ENCODE results near the gene CPLX4.
"Not testable (repeated sequence)": the region's sequence is repeated elsewhere in the genome, so short reads cannot be mapped to it uniquely, and the experiment has no call there.

CPLX4 gene

DNA sequence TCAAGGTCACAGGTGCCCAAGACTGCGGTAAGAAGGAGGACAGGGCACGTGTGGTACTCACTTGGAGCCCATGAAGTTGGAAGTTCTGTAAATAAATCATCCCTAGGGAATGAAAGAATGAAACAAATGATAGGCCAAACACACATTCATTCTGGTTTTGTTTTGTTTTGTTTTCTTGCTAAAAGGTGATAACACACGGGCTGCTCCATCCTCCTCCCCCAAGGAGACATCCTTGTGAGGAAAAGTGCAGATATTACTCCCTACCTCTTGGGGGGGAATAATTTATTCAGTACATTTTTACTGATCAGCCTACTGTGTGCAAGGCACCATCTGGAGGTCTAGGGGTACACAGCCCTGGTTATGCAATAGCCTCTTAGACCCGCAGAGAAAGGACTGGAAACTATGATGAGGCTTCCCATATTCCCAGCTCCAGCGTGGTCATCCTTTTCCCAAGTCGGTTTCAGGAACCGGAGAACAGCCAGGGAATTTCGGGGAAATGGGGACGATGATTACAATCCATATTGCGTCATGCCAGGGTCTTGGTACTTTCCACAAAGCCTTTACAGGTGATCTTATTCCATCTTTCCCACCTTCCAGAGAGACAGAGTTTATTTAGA lies 51.5 kb downstream of the CPLX4 start:
- H3K27ac ChIP-seq: no peak overlapping the region
- TF ChIP-seq, protein P1, sequence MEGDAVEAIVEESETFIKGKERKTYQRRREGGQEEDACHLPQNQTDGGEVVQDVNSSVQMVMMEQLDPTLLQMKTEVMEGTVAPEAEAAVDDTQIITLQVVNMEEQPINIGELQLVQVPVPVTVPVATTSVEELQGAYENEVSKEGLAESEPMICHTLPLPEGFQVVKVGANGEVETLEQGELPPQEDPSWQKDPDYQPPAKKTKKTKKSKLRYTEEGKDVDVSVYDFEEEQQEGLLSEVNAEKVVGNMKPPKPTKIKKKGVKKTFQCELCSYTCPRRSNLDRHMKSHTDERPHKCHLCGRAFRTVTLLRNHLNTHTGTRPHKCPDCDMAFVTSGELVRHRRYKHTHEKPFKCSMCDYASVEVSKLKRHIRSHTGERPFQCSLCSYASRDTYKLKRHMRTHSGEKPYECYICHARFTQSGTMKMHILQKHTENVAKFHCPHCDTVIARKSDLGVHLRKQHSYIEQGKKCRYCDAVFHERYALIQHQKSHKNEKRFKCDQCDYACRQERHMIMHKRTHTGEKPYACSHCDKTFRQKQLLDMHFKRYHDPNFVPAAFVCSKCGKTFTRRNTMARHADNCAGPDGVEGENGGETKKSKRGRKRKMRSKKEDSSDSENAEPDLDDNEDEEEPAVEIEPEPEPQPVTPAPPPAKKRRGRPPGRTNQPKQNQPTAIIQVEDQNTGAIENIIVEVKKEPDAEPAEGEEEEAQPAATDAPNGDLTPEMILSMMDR (IDR thresholded peaks at IDR 0.05): no peak
- no peak for TF ChIP-seq ZFX (IDR thresholded peaks at IDR 0.05; ENCODE audit: borderline replicate concordance)

DNA sequence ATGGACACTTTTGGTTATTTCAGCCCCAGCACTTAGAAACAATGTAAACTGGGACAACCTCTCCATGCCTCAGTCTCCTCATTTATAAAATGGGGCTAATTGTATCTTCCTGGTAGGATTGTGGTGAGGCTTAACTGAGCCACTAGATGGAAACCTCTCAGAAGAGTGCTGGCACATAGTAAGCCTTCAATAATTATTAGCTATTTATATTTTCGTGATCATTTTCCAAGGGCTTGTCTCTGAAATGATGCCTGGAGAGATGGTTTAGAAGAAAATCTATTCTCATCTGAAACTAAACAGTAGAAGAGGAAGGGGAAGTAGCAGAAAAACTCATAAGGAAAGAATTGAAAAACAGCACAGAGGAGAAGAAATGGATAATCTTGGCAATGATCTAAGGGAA lies 52.0 kb downstream of the CPLX4 start:
- TF ChIP-seq, protein P1 (IDR thresholded peaks at IDR 0.05): no peak
- TF ChIP-seq ZFX (IDR thresholded peaks at IDR 0.05; ENCODE audit: borderline replicate concordance): no peak
- no peak overlapping the region for H3K27ac ChIP-seq

DNA sequence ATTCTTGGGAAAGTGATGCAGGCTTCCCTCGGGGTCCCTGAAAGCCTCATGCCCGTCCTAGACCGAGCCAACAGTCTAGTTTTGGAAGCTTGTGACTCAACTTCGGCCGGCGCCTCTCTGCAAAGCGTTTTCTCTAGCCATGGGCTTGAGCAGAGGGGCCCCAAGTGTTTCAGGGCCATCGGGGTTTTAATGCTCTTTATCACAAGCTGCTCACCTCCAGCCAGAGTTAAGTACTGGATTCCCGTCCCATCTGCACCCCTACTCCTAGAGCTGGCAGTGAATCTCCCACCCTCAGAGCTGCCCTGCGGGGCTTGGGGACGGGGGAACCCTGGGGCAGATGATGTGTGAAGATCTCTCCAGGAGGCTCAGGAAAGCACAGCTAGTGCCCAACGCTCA lies 52.5 kb downstream of the CPLX4 start:
- no peak overlapping the region for H3K27ac ChIP-seq
- no peak for TF ChIP-seq ZFX (IDR thresholded peaks at IDR 0.05; ENCODE audit: borderline replicate concordance)
- TF ChIP-seq, protein P1 (IDR thresholded peaks at IDR 0.05): no peak

DNA sequence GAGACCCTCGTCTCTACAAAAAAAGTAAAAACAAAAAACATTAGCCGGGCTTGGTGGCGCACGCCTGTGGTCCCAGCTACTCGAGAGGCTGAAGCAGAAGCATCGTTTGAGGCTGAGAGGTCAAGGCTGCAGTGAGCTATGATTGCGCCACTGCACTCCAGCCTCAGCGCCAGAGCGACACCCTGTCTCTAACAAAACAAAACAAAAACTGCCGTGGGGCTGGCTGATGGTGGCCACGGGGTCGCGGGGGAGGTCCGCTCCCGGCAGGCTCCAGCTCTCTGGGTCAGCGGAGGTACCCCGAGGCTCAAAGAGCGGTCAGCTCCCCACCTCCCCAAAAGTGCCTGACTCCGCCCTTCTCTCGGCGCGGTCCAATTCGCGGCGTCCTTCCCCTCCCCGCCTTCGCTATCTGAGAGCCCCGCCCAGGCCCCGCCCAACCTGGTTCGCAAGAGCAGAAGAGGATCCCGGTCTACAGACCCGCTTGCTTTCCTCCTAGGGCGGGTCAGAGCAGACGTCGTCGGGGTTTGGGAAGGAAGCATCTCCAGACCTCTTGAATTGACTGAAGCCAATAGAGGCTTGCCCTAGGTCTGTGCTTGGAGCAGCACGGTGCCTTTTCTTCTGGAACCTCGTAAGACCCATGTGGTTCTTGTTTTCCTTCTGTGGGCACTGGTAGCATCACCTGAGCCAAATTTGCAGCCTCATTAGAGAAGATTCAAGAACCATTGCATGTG lies 53.0 kb downstream of the CPLX4 start:
- TF ChIP-seq ZFX (IDR thresholded peaks at IDR 0.05; ENCODE audit: borderline replicate concordance): no peak
- no peak overlapping the region for H3K27ac ChIP-seq

DNA sequence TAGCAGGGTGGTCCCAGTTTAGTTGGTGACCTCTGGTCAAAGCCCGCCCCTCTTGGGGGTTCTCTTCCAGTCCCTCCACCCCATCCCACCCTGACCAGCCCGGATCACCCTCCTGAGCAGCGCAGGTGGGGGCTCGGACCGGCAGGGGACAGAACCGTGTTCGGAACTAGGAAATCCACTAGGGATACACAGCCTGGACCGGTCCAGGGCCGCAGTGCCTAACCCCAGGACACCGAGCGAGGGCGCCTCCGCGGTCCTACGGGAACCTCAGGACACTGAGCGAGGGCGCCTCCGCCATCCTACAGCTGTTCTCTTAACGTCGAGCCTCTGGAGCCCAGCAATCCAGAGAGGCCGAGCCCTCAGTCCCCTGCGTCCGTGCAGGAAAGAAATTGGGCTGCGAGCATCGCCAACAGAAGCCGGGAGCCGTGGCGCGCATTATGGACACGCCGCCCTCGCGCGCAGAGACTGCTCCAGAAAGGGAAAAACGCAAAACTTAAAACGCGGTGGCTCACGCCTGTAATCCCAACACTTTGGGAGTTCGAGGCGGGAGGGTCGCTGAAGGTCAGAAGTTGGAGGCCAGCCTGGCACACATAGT lies 53.7 kb downstream of the CPLX4 start:
- no peak overlapping the region for H3K27ac ChIP-seq

DNA sequence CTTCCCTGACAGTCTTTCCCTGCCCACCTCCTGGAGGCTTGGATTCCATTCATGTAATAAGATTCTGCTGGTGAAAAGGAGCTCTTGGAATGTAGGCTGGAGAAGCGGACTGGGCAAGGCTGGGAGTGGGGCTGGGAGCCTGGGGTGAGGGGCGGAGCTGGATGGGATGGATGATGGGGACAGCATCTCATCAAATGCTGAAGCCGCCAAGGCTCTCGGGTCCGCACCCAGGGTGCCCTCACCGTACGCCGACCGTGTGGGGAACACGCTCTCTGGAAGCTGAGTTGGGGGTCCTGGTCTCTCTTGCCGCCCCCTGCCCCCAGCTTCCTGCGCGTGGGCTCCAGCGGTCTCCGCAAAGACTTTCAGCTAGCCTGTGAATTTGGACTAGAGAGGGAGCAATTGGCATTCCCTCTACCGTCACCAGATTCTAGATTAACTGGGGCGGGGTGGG lies 54.3 kb downstream of the CPLX4 start:
- no peak for TF ChIP-seq ZFX (IDR thresholded peaks at IDR 0.05; ENCODE audit: borderline replicate concordance)
- TF ChIP-seq, protein P1 (IDR thresholded peaks at IDR 0.05): no peak
- no peak overlapping the region for H3K27ac ChIP-seq

More for the DNA sequence above, 53.7 kb downstream of the CPLX4 start:
- no peak for TF ChIP-seq ZFX (IDR thresholded peaks at IDR 0.05; ENCODE audit: borderline replicate concordance)
- TF ChIP-seq, protein P1 (IDR thresholded peaks at IDR 0.05): no peak

DNA sequence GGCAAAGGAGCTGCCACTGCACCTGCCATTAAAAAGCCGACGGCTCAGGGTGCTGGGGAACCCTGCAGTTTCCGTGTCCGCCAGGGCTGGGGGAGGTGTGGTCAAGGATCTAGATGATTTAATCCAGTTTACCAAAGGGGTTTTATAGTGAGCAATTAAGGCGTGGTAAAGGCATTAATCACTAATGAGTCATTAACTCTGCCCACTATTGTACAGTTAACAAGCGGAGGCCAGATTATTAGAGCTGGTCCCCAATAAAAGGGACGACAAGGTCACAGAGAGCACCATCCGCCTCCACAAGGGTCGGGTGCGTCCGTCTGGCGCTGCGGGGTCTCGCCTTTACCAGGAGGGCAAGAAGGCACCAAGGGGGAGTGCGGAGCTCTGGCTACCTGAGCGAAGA lies 54.8 kb downstream of the CPLX4 start:
- no peak for TF ChIP-seq ZFX (IDR thresholded peaks at IDR 0.05; ENCODE audit: borderline replicate concordance)
- TF ChIP-seq, protein P1 (IDR thresholded peaks at IDR 0.05): no peak
- no peak overlapping the region for H3K27ac ChIP-seq

DNA sequence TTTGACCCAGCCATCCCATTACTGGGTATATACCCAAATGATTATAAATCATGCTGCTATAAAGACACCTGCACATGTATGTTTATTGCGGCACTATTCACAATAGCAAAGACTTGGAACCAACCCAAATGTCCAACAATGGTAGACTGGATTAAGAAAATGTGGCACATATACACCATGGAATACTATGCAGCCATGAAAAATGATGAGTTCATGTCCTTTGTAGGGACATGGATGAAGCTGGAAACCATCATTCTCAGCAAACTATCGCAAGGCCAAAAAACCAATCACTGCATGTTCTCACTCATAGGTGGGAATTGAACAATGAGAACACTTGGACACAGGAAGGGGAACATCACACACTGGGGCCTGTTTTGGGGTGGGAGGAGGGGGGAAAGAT lies 56.2 kb downstream of the CPLX4 start:
- H3K27ac ChIP-seq: not testable (repeated sequence)

DNA sequence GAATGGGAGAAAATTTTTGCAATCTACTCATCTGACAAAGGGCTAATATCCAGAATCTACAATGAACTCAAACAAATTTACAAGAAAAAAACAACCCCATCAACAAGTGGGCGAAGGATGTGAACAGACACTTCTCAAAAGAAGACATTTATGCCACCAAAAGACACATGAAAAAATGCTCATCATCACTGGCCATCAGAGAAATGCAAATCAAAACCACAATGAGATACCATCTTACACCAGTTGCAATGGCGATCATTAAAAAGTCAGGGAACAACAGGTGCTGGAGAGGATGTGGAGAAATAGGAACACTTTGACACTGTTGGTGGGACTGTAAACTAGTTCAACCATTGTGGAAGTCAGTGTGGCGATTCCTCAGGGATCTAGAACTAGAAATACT lies 56.6 kb downstream of the CPLX4 start:
- not testable (repeated sequence) for H3K27ac ChIP-seq

DNA sequence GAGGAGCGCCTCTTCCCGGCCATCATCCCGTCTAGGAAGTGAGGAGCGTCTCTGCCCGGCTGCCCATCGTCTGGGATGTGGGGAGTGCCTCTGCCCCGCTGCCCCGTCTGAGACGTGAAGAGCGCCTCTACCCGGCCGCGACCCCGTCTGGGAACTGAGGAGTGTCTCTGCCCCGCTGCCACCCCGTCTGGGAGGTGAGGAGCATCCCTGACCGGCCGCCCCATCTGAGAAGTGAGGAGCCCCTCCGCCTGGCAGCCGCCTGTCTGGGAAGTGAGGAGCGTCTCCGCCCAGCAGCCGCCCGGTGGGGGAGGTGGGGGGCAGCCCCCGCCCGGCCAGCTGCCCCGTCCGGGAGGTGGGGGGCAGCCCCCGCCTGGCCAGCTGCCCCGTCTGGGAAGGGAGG lies 63.0 kb downstream of the CPLX4 start:
- not testable (repeated sequence) for H3K27ac ChIP-seq
